PC-3 (cell line): ENCODE data around the gene CREBBP.

ENCODE experiments used
- CTCF ChIP-seq: fragments of 300-600 bp; sonication (generic); conservative IDR thresholded peaks from 2 replicates; pipeline ENCODE4 v1.5.1; 2017; ENCODE audit warnings: antibody characterized with exemption, low read depth, mild to moderate bottlenecking, low read length
- EZH2 ChIP-seq: fragments of 300-600 bp; sonication (generic); IDR thresholded peaks from one replicate; pipeline ENCODE4 v1.6.1; 2017; ENCODE audit warnings: antibody characterized with exemption, mild to moderate bottlenecking, low read length; ENCODE audit not compliant: unreplicated experiment
- EZH2phosphoT487 ChIP-seq: fragments of 300-600 bp; sonication (generic); IDR thresholded peaks from 2 replicates; pipeline ENCODE4 v1.6.1; 2018; ENCODE audit warnings: mild to moderate bottlenecking, antibody characterized with exemption, low read length, borderline replicate concordance

DNA sequence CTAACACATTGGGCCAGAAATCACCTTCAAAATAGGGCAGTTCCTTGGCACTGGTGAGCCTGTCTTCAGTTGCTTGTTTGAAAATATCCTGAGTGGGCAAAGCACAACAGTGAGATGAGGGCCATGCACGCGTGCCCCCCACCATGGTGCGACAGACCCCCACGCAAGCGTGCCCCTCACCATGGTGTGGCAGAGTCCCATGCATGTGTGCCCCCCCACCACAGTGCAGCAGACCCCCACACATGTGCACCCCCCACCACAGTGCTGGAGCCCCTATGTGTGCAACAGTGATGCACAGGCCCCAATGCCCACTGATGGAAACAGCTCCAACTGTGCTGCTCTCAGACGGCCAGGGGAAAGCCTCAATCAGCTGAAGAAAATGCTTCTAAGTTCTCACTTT is 144.4 kb downstream of the CREBBP start:
- TF ChIP-seq CTCF (no peak), EZH2 (no peak), EZH2phosphoT487 (no peak)
